HUES6 (cell line): ENCODE data around the gene LDAH.
A peak's percentile ranks its signal among the peaks of the same experiment; 100 is the strongest.

Source experiments
- H3K27ac ChIP-seq: 2 replicates; pipeline ENCODE4 v1.7.0; 2013; ENCODE audit warnings: low read depth, mild to moderate bottlenecking, low read length, inconsistent platforms
- H3K27me3 ChIP-seq: 2 replicates; pipeline ENCODE4 v1.6.1; 2013; ENCODE audit warnings: low read length; ENCODE audit not compliant: control insufficient read depth, insufficient read depth
- H3K36me3 ChIP-seq: 2 replicates; pipeline ENCODE4 v1.6.1; 2013; ENCODE audit warnings: low read length; ENCODE audit not compliant: control insufficient read depth, insufficient read depth
- H3K4me1 ChIP-seq: 2 replicates; pipeline ENCODE4 v1.6.1; 2013; ENCODE audit warnings: low read length; ENCODE audit not compliant: control insufficient read depth, insufficient read depth
- H3K4me3 ChIP-seq: 2 replicates; pipeline ENCODE4 v1.5.1; 2013; ENCODE audit warnings: low read depth, low read length
- H3K9ac ChIP-seq: one replicate; pipeline ENCODE4 v1.6.1; 2013; ENCODE audit warnings: mild to moderate bottlenecking, low read length
- H3K9me3 ChIP-seq: 2 replicates; pipeline ENCODE4 v1.6.1; 2013; ENCODE audit warnings: low read depth, low read length; ENCODE audit not compliant: control insufficient read depth, insufficient read depth

Gene LDAH

DNA sequence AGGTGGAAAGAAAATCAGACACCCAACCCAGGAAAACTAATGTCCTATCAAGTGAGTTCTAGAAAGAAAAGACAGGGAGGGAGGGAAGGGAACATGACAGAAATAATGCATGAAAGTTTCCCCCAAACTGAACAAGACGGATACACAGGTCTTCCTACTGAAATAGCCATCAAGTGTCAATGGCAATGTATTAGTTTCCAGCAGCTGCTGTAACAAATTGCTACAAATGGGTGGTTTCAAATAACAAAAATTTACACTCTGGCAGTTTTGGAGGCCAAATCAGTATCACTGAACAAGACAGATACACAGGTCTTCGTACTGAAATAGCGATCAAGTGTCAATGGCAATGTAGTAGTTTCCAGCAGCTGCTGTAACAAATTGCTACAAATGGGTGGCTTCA, 70.6 kb downstream of the LDAH start:
- H3K36me3 ChIP-seq = no peaks in the 10 kb centered on the region
- H3K4me1 ChIP-seq = no peaks in the 10 kb centered on the region
- H3K9me3 ChIP-seq = no peaks in the 10 kb centered on the region
- H3K4me3 ChIP-seq = no peak overlapping the region
- no peak overlapping the region for H3K9ac ChIP-seq
- no peak overlapping the region for H3K27ac ChIP-seq
- no peaks in the 10 kb centered on the region for H3K27me3 ChIP-seq

DNA sequence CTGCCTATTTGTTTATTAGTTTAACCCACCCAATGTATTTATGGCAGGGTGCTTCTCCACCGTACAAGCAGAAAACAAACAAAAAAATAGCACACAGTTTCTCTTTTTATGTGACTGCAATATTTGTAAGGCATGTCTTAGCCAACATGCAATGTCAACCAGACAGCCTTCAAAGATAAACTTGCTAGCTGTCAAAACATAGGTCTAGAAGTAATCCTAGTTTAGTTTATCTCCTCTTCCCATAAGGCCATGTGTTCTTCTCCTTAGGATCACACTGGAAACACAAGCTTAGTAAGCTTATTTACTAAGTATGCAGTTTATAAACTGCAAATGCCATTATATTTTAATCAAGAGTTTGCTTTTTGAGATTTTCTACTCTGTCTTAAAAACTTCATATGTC, 75.6 kb downstream of the LDAH start:
- no peaks in the 10 kb centered on the region for H3K36me3 ChIP-seq
- no peaks in the 10 kb centered on the region for H3K4me1 ChIP-seq
- no peaks in the 10 kb centered on the region for H3K27me3 ChIP-seq
- H3K9ac ChIP-seq = no peak overlapping the region
- no peak overlapping the region for H3K4me3 ChIP-seq
- H3K9me3 ChIP-seq = no peaks in the 10 kb centered on the region
- no peak overlapping the region for H3K27ac ChIP-seq

DNA sequence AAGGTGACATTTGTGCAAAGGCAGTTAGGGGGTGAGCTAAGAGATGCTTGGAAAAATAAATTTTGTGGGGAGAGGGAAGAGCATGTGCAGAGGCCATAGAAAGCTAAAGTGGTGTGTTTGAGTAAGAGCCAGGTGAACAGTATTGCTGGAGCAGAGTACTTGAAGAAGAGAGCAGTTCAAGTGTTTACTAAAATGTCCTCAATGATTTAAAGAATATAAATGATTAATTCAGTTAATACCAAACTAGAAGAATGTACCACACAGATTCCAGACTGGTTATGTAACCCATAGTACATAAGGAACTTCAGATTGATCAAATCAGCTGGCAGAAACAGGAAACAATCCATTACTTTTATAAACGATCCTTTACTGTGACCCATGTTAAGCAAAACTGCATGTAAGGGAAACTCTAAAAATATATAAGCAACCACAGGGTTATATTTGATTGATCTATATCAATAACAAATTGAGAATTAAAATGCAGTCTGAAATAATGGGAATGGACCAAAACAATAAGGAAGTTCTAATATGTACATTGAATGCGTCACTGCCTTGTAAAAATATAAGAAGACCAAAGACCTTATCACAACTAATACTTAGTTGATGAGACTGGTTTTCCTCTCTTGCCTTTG, 76.9 kb downstream of the LDAH start:
- Histone ChIP-seq H3K4me1 (no peaks in the 10 kb centered on the region), H3K36me3 (no peaks in the 10 kb centered on the region), H3K27ac (no peak overlapping the region), H3K4me3 (no peak overlapping the region), H3K27me3 (no peaks in the 10 kb centered on the region), H3K9me3 (no peaks in the 10 kb centered on the region), H3K9ac (no peak overlapping the region)

DNA sequence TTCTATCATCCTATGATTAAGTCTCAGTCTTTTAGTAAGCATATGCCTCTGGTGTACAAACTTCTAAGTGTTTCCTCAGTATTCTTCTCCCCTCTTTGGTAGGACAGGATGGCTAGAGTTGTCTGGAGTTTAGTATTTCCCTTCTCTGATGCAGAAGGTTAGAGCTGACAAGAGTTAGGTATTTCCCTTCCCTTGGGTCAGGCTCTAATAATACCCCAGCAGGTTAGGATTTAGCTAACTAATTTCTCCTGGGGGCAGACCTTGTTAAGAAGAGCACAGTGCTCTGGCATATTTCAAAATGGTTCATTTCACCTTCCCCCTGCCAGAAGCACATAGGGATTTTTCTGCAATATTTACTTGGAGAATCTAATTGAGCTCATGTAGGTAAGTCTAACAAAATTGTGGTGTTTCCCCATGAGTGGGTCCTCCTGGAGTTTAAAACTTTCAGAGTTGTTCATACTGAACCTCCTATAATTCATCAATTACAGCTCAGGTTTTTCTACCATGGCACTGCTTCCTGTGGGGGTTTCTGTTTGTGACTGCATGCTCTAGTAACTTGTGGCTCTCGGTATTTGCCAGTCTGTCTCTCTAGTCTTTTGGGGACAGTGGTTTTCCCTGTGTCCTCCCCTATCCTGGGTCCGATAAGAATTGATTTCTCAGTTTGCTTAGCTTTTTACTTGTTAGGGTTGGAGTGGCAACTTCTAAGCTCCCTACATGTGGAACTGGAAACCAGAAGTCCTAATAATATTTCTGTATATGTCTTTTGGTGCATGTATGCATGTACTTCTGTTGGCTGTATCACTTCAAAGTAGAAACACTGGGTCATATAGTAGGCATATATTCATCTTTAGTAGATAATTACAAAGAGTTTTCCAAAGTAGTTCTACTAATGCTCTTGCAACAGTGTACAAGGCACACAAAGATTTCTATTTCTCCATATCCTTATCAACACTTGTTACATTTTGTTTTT, 78.2 kb downstream of the LDAH start:
- H3K4me1 ChIP-seq = no peaks in the 10 kb centered on the region
- no peak overlapping the region for H3K27ac ChIP-seq
- no peaks in the 10 kb centered on the region for H3K36me3 ChIP-seq
- no peak overlapping the region for H3K9ac ChIP-seq
- no peaks in the 10 kb centered on the region for H3K9me3 ChIP-seq
- H3K4me3 ChIP-seq = no peak overlapping the region
- no peaks in the 10 kb centered on the region for H3K27me3 ChIP-seq

DNA sequence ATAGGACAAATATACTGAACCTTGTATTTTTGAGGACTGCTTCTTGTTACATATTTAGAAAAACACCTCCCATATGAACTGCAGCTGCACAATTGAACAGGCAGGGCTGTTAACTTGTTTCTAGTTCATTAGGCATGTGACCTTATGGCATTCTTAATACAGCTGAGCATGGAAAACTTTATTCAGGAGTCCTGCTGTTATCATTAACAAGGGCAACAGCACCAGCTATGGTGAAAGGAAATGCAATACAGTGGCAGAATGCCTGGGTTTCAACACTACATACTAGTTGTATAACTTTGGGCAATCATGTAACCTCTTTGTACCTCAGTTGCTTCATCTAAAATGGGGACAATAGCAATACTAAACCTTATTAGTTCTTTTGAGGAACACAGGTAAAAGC, 84.1 kb downstream of the LDAH start:
- Histone ChIP-seq H3K9ac (no peak overlapping the region), H3K36me3 (0 out of 2 replicates have a peak, but pooled peaks cover 2% of the 10 kb centered on the region), H3K27ac (no peak overlapping the region), H3K9me3 (no peaks in the 10 kb centered on the region), H3K4me1 (no peaks in the 10 kb centered on the region; the same call in 1 of the 2 replicates), H3K4me3 (no peak overlapping the region), H3K27me3 (no peaks in the 10 kb centered on the region)

DNA sequence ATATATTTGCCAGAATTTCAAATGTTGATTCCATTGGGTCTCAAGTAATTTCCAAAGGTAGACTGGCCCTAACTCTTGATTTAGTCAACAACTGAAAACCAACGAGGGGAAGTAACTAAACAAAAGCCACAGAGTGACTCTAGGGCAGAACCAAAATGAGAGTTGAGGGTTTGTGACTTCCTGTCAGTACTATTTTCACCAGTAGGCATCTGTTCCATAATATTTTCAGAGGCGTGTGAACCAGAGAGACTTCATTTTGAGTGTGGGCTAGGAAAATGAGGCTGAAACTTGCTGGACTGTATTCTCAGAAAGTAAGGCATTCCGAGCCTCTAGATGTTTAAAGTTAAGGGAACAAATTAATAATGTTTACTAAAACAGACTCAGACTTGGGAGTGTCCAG, 85.4 kb downstream of the LDAH start:
- Histone ChIP-seq H3K4me3 (no peak overlapping the region), H3K27ac (no peak overlapping the region), H3K36me3 (0 out of 2 replicates have a peak, but pooled peaks cover 2% of the 10 kb centered on the region)

DNA sequence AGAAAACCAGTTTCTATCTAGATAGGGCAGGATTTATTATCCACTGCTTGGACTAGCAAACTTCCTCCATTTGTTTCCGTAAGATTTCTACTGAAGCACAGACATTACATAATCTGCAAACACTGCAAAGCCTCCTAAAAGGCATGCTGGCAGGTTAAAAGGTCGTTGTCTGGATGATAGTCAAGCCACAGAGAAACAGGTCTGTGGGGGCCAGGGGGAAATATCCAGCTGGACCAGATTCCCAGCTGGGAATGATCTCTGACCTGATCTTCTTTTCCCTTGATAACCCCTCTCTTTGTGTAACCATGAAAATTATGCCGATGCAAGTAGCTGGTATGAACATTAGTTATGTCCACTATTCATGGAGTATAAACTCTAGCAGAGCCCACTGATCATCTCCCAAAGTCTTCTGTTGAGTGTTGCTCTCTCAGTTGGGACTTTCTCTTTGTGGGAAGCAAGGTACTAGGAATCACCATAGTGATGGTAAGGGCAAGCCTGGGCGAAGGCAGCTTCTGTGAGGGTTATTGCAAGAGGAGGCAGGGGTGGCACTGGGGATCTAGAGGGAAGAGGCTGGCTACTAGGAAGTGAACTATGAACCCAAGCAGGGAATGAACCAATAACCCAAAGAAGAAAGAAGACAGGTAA, 94.7 kb downstream of the LDAH start:
- H3K9ac ChIP-seq = no peak overlapping the region
- no peaks in the 10 kb centered on the region; the same call in 1 of the 2 replicates for H3K36me3 ChIP-seq
- no peaks in the 10 kb centered on the region for H3K9me3 ChIP-seq
- H3K27ac ChIP-seq = 0 out of 2 replicates have a peak overlapping the region, but pooled peaks have one; percentile 44
- H3K27me3 ChIP-seq = no peaks in the 10 kb centered on the region
- H3K4me3 ChIP-seq = no peak overlapping the region
- H3K4me1 ChIP-seq = 0 out of 2 replicates have a peak, but pooled peaks cover 4% of the 10 kb centered on the region

More for the DNA sequence above, 85.4 kb downstream of the LDAH start:
- Histone ChIP-seq H3K4me1 (no peaks in the 10 kb centered on the region; the same call in 1 of the 2 replicates), H3K9ac (no peak overlapping the region), H3K9me3 (no peaks in the 10 kb centered on the region), H3K27me3 (no peaks in the 10 kb centered on the region)

DNA sequence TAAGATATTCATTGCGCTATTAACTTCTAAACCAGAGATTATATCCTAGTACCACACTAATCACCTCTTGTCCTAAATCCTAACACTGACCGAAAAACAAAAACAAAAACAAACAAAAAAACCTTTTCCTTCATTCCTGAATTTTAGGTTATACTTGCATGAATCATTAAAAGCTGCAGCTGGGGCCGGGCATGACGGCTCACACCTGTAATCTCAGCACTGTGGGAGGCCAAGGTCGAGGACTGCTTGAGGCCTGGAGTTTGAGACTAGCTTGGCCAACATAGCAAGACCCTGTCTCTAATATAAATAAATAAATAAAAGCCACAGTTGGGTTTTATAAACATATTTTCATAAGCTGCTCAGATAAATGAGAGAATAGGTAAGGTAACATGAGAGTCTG, 96.0 kb downstream of the LDAH start:
- no peak overlapping the region for H3K27ac ChIP-seq
- H3K9me3 ChIP-seq = no peaks in the 10 kb centered on the region
- no peaks in the 10 kb centered on the region for H3K27me3 ChIP-seq
- H3K36me3 ChIP-seq = no peaks in the 10 kb centered on the region; the same call in 1 of the 2 replicates
- H3K4me3 ChIP-seq = no peak overlapping the region
- H3K4me1 ChIP-seq = 0 out of 2 replicates have a peak, but pooled peaks cover 4% of the 10 kb centered on the region
- no peak overlapping the region for H3K9ac ChIP-seq

DNA sequence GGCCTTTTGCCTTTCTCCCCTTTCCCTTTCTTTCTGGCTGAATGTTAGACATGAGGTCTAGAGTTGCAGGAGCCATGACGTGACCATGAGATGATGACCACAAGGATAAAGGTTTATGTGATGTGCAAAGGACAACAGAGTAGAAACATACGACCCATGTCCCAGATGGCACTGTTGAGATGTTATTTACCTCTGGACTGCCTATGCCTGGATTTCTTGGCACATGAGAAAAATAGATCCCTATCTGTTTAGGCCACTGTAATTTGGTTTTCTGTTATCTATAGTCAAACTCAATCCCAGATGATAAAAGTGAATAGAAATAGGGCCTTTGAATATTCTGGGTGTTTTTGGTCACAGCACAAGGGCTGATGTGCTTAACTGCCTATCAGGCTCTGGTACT, 97.1 kb downstream of the LDAH start:
- Histone ChIP-seq H3K27ac (no peak overlapping the region), H3K27me3 (no peaks in the 10 kb centered on the region), H3K4me1 (0 out of 2 replicates have a peak, but pooled peaks cover 4% of the 10 kb centered on the region), H3K9me3 (no peaks in the 10 kb centered on the region), H3K4me3 (no peak overlapping the region), H3K9ac (no peak overlapping the region), H3K36me3 (no peaks in the 10 kb centered on the region; the same call in 1 of the 2 replicates)

DNA sequence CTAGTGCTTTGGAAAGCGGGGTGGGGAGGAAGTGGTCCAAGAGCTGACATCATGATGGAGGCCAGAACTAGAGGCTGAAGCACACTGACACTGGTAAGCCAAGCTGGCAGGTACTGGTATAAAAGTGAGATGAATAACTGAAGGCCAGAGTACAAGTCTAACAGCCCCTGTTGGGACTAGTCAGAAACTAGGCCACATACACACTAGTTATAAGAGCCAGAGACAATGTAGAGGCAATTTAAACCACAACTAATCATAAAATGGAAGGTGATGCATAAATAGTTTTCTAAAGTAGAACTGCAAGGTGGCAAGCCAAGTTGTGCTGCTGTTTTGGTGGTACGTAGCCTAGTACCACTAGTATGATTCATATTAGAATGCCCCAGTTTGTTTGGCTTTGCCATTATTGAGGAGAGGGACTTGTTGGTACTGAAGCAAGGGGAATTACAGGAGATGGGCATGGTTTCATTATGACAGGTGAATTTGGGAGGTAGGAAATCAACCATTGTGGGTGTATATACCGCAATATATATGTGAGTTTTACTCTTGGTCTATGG, 98.3 kb downstream of the LDAH start:
- H3K4me1 ChIP-seq = 0 out of 2 replicates have a peak, but pooled peaks cover 4% of the 10 kb centered on the region
- H3K4me3 ChIP-seq = no peak overlapping the region
- H3K9ac ChIP-seq = no peak overlapping the region
- no peak overlapping the region for H3K27ac ChIP-seq
- H3K9me3 ChIP-seq = no peaks in the 10 kb centered on the region
- no peaks in the 10 kb centered on the region for H3K27me3 ChIP-seq
- H3K36me3 ChIP-seq = no peaks in the 10 kb centered on the region; the same call in 1 of the 2 replicates
